Mesenchymal stem cell (in vitro differentiated cells and primary cell): Measurements from ENCODE around the gene AOC2.
A peak's percentile ranks its signal among the peaks of the same experiment; 100 is the strongest.

Experiments
- DNase-seq: peaks from one replicate; pipeline ENCODE4 v3.0.0-alpha.2; 2013
- H2AFZ ChIP-seq: one replicate; pipeline ENCODE4 v1.6.1; 2013; ENCODE audit warnings: low read depth, mild to moderate bottlenecking, control low read depth, inconsistent platforms, low read length, moderate library complexity
- H2AK5ac ChIP-seq: 2 replicates; pipeline ENCODE4 v1.6.1; 2013; ENCODE audit warnings: low read length, moderate library complexity, mild to moderate bottlenecking, inconsistent platforms; ENCODE audit not compliant: severe bottlenecking
- H2BK120ac ChIP-seq: one replicate; pipeline ENCODE4 v1.6.1; 2013; ENCODE audit warnings: low read depth, mild to moderate bottlenecking, inconsistent platforms, low read length, moderate library complexity
- H2BK12ac ChIP-seq, 2 experiments: one replicate each; pipeline ENCODE4 v1.6.1; 2013; ENCODE audit warnings: inconsistent platforms in 2 of 2, low read length in 2 of 2, mild to moderate bottlenecking in 2 of 2, moderate library complexity in 2 of 2, control low read depth in 1 of 2
- H2BK15ac ChIP-seq: one replicate; pipeline ENCODE4 v1.6.1; 2013; ENCODE audit warnings: mild to moderate bottlenecking, low read depth, inconsistent platforms; ENCODE audit not compliant: poor library complexity, severe bottlenecking
- H2BK5ac ChIP-seq: 2 replicates; pipeline ENCODE4 v1.6.1; 2013; ENCODE audit warnings: low read depth, mild to moderate bottlenecking, low read length, control low read depth, inconsistent platforms; ENCODE audit not compliant: poor library complexity, severe bottlenecking
- H3K14ac ChIP-seq, 2 experiments: one replicate each; pipeline ENCODE4 v1.6.1; 2013; ENCODE audit warnings: inconsistent platforms in 2 of 2, low read length in 2 of 2, control low read depth in 1 of 2, mild to moderate bottlenecking in 1 of 2, moderate library complexity in 1 of 2
- H3K18ac ChIP-seq, 2 experiments: one replicate each; pipeline ENCODE4 v1.6.1; 2013; ENCODE audit warnings: inconsistent platforms in 2 of 2, low read length in 2 of 2, control low read depth in 1 of 2, low read depth in 1 of 2, mild to moderate bottlenecking in 1 of 2
- H3K23ac ChIP-seq, 2 experiments: one replicate each; pipeline ENCODE4 v1.6.1; 2013; ENCODE audit warnings: inconsistent platforms in 2 of 2, low read length in 2 of 2, mild to moderate bottlenecking in 2 of 2, moderate library complexity in 2 of 2, control low read depth in 1 of 2
- H3K27ac ChIP-seq: 2 replicates; pipeline ENCODE4 v1.5.1; 2013; ENCODE audit warnings: mild to moderate bottlenecking, moderate library complexity, low read length, control low read depth, inconsistent platforms; ENCODE audit not compliant: poor library complexity, severe bottlenecking
- H3K27me3 ChIP-seq, 2 experiments: 2 replicates each; pipeline versions ENCODE4 v1.6.1 to v1.7.0; 2013; ENCODE audit warnings: low read length in 2 of 2, mild to moderate bottlenecking in 2 of 2, moderate library complexity in 2 of 2, control low read depth in 1 of 2, inconsistent platforms in 1 of 2; ENCODE audit not compliant: control insufficient read depth in 1 of 2, insufficient read depth in 1 of 2
- H3K36me3 ChIP-seq, 2 experiments: 2 replicates each; pipeline versions ENCODE4 v1.6.1 to v1.7.0; 2013; ENCODE audit warnings: low read length in 2 of 2, control low read depth in 1 of 2, inconsistent platforms in 1 of 2, low read depth in 1 of 2, mild to moderate bottlenecking in 1 of 2; ENCODE audit not compliant: insufficient read depth in 2 of 2, control insufficient read depth in 1 of 2
- H3K4ac ChIP-seq, 2 experiments: one replicate each; pipeline ENCODE4 v1.6.1; 2013; ENCODE audit warnings: inconsistent platforms in 2 of 2, low read length in 2 of 2, mild to moderate bottlenecking in 2 of 2, moderate library complexity in 2 of 2, control low read depth in 1 of 2, low read depth in 1 of 2
- H3K4me1 ChIP-seq: 2 replicates; pipeline ENCODE4 v1.6.1; 2013; ENCODE audit warnings: low read depth, low read length, control low read depth; ENCODE audit not compliant: control insufficient read depth, insufficient read depth
- H3K4me2 ChIP-seq: 2 replicates; pipeline ENCODE4 v1.6.1; 2013; ENCODE audit warnings: low read length, mild to moderate bottlenecking, inconsistent platforms; ENCODE audit not compliant: poor library complexity, severe bottlenecking
- H3K4me3 ChIP-seq, 2 experiments: 2 replicates each; pipeline versions ENCODE4 v1.5.1 to v1.7.0; 2013; ENCODE audit warnings: low read length in 2 of 2, mild to moderate bottlenecking in 2 of 2, control low read depth in 1 of 2, low read depth in 1 of 2; ENCODE audit not compliant: insufficient read depth in 1 of 2
- H3K79me1 ChIP-seq: replicated peaks from 2 replicates; pipeline ENCODE4 v1.6.1; 2013; ENCODE audit warnings: mild to moderate bottlenecking, control low read depth, low read length, inconsistent platforms; ENCODE audit not compliant: poor library complexity, severe bottlenecking
- H3K9ac ChIP-seq: 2 replicates; pipeline ENCODE4 v1.7.0; 2013; ENCODE audit warnings: mild to moderate bottlenecking, low read length, moderate library complexity
- H3K9me3 ChIP-seq: 2 replicates; pipeline ENCODE4 v1.7.0; 2013; ENCODE audit warnings: mild to moderate bottlenecking, low read length; ENCODE audit not compliant: control insufficient read depth
- H4K8ac ChIP-seq: one replicate; pipeline ENCODE4 v1.6.1; 2013; ENCODE audit warnings: inconsistent platforms, mild to moderate bottlenecking, low read length, moderate library complexity
- H4K91ac ChIP-seq: one replicate; pipeline ENCODE4 v1.6.1; 2013; ENCODE audit warnings: mild to moderate bottlenecking, low read length, inconsistent platforms
- WGBS: methylation state at CpG from one replicate; pipeline ENCODE4 v1.1.7; 2013; ENCODE audit warnings: mixed read lengths; 5-methylcytosine and 5-hydroxymethylcytosine counted together

Gene AOC2

GRCh38 chr17:42857389-42857788, 13.0 kb downstream of the AOC2 start:
- DNase-seq = no peak
- Histone ChIP-seq H3K23ac (peak overlapping the region in 1 of 2 experiments; percentile 6), H3K36me3 (no peaks in the 10 kb centered on the region), H3K4me2 (no peak overlapping the region), H3K9ac (no peak overlapping the region), H2BK5ac (no peak overlapping the region), H3K4me1 (no peaks in the 10 kb centered on the region), H3K27ac (no peak overlapping the region), H4K91ac (no peak overlapping the region), H2BK12ac (no peak overlapping the region), H3K79me1 (no peaks in the 10 kb centered on the region), H3K14ac (no peak overlapping the region), H3K9me3 (no peaks in the 10 kb centered on the region), H4K8ac (no peak overlapping the region), H2BK120ac (no peak overlapping the region), H2AK5ac (no peak overlapping the region), H2AFZ (no peak overlapping the region), H3K4me3 (no peak overlapping the region), H3K18ac (no peak overlapping the region), H3K27me3 (peaks cover 9 to 11% of the 10 kb centered on the region in 2 experiments), H3K4ac (no peak overlapping the region), H2BK15ac (no peak overlapping the region)
- WGBS = 82% methylated on average over 1 of the region's 1 CpG

- Histone ChIP-seq H3K23ac (no peak overlapping the region), H2AK5ac (no peak overlapping the region), H3K9me3 (peaks cover 4% of the 10 kb centered on the region), H3K18ac (no peak overlapping the region), H3K27ac (no peak overlapping the region), H3K14ac (peak overlapping the region in 1 of 2 experiments; percentile 7), H3K4me3 (no peak overlapping the region), H2AFZ (no peak overlapping the region), H3K9ac (no peak overlapping the region), H3K4ac (no peak overlapping the region), H3K4me2 (no peak overlapping the region), H2BK15ac (no peak overlapping the region), H4K91ac (no peak overlapping the region), H4K8ac (no peak overlapping the region), H2BK12ac (no peak overlapping the region), H2BK120ac (no peak overlapping the region), H3K79me1 (no peaks in the 10 kb centered on the region), H2BK5ac (no peak overlapping the region), H3K4me1 (peaks cover 6% of the 10 kb centered on the region), H3K36me3 (no peaks in the 10 kb centered on the region), H3K27me3 (peaks cover 0 to 16% of the 10 kb centered on the region in 2 experiments)
- no peak for DNase-seq
- 70% methylated on average over 7 of the region's 7 CpGs for whole genome bisulfite sequencing
These were observed 21.3 kb downstream of the AOC2 start for GRCh38 chr17:42865638-42866094.

GRCh38 chr17:42866216-42866615, 21.8 kb downstream of the AOC2 start:
- no peak overlapping the region for H2AK5ac ChIP-seq
- no peak for DNase-seq
- H3K23ac ChIP-seq = peak overlapping the region in 1 of 2 experiments; percentile 50
- no peak overlapping the region for H2BK12ac ChIP-seq
- no peak overlapping the region for H2BK15ac ChIP-seq
- WGBS = 75% methylated on average over 4 of the region's 4 CpGs
- H3K4me2 ChIP-seq = no peak overlapping the region
- peaks cover 6% of the 10 kb centered on the region for H3K4me1 ChIP-seq
- peaks cover 0 to 16% of the 10 kb centered on the region in 2 experiments for H3K27me3 ChIP-seq
- peaks cover 9% of the 10 kb centered on the region for H3K9me3 ChIP-seq
- H3K14ac ChIP-seq = peak overlapping the region in 1 of 2 experiments; percentile 20
- no peak overlapping the region for H4K8ac ChIP-seq
- H3K4ac ChIP-seq = no peak overlapping the region
- no peak overlapping the region for H3K9ac ChIP-seq
- H3K36me3 ChIP-seq = no peaks in the 10 kb centered on the region
- H3K27ac ChIP-seq = no peak overlapping the region
- no peak overlapping the region for H2AFZ ChIP-seq
- H2BK120ac ChIP-seq = no peak overlapping the region
- H3K79me1 ChIP-seq = no peaks in the 10 kb centered on the region
- no peak overlapping the region for H3K18ac ChIP-seq
- no peak overlapping the region for H3K4me3 ChIP-seq
- H4K91ac ChIP-seq = no peak overlapping the region
- H2BK5ac ChIP-seq = no peak overlapping the region

GRCh38 chr17:42866631-42867575, 22.5 kb downstream of the AOC2 start:
- no peak overlapping the region for H4K8ac ChIP-seq
- no peak overlapping the region for H2BK5ac ChIP-seq
- DNase-seq = no peak
- H3K18ac ChIP-seq = no peak overlapping the region
- H2AK5ac ChIP-seq = no peak overlapping the region
- no peak overlapping the region for H4K91ac ChIP-seq
- no peak overlapping the region for H2BK15ac ChIP-seq
- H3K4me3 ChIP-seq = no peak overlapping the region
- no peak overlapping the region for H3K27ac ChIP-seq
- H3K23ac ChIP-seq = peak overlapping the region in 1 of 2 experiments; percentile 50
- H2AFZ ChIP-seq = peak overlapping the region; percentile 11
- no peak overlapping the region for H3K9ac ChIP-seq
- no peak overlapping the region for H3K4me2 ChIP-seq
- H3K4me1 ChIP-seq = peaks cover 6% of the 10 kb centered on the region
- H3K9me3 ChIP-seq = peaks cover 16% of the 10 kb centered on the region
- H3K79me1 ChIP-seq = no peaks in the 10 kb centered on the region
- H3K4ac ChIP-seq = no peak overlapping the region
- no peak overlapping the region for H2BK12ac ChIP-seq
- no peaks in the 10 kb centered on the region for H3K36me3 ChIP-seq
- 72% methylated on average over 8 of the region's 12 CpGs for WGBS
- H3K27me3 ChIP-seq = peaks cover 0 to 19% of the 10 kb centered on the region in 2 experiments
- peak overlapping the region in 1 of 2 experiments; percentile 20 for H3K14ac ChIP-seq
- no peak overlapping the region for H2BK120ac ChIP-seq
